ENCODE measurements around the gene THSD7A.

The THSD7A gene

DNA sequence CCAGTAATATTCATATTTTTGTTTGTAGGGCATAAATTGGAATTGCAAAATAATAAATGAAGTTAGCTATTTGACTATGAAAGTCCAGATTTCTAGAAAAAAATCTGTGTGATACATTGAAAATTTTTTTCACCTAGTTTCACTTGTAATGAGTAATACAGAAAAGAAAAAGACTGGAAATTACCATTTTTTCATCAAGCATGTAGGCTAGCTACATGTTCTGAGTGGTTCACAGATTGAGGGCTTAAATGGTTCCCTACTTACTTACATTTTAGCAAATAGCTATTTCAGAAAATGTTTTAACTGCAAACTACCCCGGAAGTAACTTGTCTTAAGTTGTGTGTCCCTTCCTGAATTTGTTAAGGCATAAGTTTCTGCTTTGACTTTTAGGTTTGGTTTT lies 462.3 kb downstream of the THSD7A start:
- DNase-seq = no peak

DNA sequence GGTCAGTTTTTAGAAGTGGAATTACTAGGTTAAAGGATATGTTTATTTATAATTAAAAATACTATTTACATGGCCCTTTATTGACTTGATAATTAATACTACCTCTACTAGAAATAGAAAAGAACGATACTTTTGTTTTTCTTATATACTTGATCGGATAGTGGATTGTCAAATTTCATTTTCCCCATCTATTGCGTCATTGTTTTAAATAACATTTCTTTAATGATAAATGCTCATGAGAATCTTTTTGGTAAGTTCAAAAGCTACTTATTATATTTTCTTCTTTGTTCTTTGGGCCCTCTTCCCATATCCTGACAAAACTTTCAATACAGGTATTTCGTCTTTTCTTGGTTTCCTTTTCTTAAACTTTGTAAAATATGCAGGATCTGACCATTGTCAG lies 465.9 kb downstream of the THSD7A start:
- DNase-seq = no peak

DNA sequence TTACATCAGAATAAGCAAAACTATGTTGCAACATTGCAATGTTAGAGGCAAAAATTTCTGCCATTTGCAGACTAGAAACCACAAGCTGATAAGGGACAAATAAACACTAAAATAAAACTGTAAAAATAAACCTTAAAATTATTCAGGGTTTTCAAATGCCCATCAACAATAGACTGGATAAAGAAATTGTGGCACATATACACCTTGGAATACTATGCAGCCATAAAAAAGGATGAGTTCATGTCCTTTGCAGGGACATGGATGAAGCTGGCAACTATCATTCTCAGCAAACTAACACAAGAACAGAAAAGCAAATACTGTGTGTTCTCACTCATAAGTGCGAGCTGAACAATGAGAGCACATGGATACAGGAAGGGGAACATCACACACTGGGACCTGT lies 473.4 kb downstream of the THSD7A start:
- no peak for DNase-seq

DNA sequence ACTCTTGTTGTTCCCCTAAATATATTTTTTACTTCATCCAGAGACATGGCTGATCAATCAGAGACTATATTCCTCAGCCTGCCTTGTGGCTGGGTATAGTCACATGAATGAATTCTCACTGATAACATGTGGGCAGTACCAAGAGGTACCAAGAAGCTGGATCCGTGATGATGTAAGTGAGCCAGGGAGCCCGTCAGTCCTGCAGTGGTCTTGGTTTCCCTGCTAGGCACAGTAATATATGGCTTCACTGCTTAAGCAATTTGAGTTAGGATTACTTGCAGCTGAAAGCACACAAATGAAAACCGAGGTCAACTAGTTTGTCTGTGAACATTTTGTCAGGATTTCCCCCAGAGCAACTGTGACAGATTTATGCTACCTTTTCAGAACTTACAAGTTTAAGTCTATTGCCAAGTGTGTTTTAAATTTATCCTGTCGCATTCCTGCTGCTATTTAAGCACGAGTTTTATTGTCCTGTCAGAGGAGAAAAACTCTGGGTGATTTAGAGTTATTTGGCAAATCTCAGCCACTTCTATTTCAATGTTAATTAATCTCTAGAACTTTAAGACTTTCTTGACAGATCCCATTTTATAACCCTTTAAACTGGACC lies 476.5 kb downstream of the THSD7A start:
- no peak for DNase-seq

DNA sequence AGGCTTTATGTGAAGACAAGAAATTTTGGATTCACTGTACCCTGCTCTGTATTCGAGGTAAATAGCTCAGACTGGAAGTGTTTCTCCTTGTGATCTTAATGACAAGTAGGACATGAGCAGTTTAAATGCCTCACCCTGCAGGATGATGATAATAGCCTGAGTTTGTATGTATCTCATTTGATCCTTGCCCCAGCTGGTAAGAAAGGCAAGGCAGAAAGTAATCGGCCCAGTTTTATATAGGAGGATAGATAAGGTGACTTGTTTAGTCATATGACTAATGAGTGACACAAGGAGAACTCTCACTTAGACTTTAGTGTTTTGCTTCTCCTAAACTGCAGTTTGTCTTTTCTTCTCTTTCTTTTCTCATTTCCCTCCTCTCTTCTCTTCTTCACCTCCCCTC lies 485.7 kb downstream of the THSD7A start:
- no peak for DNase-seq

DNA sequence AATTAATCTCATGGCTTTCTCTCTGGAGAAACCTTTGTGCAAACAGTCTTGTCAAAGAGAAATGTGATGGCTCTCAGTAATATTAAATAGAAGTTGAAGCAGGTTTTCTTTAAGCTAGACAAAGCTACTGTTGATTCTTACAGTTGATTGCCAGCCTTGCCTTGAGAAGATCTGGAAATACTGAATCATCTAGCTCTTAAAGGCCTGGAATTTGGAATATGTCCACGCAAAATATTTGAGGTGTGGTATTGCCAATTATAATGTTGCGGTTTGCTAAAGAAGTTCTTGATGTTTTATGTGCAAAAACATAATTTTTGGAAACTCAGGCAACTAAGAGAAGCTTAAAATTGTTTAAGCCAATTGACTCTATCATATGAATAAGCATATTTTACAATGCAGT lies 486.4 kb downstream of the THSD7A start:
- no peak for DNase-seq

DNA sequence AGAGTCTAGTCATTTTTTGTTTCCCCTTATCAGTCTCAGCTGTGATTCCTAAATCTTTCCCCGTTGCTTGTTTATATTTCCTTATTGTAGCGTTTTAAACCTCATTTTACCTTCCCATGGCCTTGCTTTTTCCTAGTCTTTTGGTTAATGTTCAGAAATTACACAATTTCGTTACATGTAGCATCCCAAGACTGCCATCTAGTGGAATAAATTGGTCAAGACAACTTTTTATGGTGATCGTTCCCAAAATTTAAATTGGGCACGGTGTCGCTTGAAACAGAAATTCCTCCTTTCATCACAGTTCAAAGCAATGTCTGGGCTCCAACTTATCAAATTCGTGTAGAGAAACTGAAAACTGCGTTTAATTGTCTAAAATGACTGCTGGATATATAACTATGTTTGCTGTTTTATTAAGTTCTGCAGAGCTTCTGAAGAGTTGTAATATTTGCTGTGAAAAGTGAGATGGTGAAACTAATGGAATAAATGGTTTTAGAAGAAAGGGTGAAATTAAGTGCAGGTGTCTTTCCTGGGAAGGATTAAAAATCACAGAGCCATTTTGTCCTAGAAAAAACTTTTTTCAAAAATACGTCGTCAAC lies 488.1 kb downstream of the THSD7A start:
- DNase-seq = no peak

DNA sequence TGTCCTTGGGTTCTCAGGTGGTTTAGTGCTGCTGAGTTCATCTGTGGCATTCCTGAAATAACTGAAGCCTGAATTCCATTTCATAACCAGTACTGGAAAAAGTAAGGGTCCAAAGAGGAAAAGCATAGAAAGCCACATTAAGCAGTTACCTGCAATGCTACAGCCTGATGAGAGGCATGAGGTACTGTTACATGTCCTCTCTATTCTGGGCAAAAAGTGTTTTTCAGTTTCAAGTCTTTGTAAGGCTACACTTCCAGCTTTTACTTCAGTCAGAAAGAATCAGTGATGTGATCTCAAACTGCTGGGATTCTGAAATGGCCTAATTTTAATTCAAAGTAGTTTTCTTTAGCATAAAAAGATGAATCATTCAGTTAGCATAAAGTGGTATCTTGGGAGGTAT lies 488.9 kb downstream of the THSD7A start:
- no peak for DNase-seq

DNA sequence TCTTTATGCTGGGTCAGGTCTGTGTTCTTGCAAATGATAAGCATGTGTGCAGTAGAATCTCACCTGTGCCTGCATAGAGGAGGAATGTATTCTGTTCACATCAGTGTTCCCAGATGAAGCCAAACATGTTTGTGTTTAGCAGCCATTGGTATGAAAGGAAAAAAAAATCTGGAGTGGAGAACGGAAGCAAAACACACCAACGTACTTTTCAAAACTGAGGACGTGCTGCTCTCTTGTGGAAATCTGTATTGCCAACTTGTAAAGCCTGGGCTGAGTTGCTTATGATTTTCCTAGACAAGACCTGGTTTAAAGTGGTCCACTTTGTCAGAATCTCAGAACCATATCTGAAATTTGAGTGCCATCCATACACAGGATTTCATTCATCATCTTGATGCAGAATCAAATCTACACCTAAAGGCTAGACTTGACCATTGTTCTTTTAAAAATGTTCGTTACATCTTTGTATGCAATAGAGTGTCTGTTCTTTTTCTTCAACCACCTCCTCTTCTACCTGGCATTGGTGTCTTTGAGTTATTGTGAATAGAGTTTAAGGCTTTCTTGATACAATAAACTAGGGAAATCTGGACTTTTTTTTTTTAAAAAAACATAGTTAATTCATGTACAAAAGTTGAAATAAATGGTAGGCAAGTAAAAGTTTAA lies 490.6 kb downstream of the THSD7A start:
- no peak for DNase-seq

DNA sequence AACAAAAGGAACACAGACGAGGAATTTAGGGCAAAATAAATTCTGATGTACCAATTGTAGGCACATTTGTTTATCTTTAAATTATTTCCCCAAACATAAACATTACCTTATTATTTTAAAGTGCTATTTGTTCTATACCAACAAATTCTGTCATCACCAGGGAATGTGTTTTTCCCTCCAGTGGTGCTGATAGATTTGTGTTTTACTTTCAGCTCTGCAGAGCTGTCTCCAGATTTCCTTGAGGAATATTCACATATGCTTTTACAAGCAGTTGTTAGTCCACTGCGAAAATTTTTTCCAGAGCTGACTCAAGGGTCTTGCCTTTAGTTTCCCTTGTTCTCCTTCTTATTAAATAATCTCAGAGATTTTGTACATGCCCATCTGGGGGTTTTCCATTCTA lies 495.6 kb downstream of the THSD7A start:
- DNase-seq = no peak

DNA sequence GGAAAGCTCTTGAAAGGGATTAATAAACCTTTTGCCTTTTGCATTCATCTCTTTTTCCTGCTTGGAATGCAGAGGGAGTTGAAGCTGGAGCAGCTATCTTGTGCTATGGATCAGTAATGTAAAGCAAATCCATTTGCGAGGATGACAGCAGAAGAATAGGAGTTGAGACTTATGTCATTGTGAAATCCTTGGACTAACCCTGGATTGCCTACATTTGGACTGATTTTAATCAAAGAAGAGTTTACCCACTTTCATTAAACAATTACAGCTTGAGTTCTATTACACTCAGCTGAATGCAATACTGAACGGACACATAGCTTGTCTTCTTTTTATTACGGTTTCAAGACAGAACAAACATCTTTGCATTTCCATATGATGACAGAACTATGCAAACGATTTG lies 496.1 kb downstream of the THSD7A start:
- DNase-seq = no peak

DNA sequence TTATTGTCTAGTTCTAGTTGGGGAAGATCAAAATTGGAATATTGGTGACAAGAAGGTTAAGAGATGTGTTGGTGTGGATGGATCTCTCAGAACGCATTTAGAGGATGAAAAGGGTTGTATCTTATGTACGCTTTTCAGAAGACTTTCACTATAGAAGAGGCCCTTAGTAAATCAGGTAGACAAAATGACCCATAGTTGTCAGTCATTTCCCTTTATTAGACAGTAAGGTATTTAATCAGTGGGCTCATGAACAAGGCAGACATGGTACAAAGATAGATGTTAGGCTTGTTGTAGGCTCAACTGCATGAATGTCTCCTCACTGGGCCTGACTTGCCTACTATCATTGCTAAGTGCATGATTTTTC lies 499.2 kb downstream of the THSD7A start:
- DNase-seq = no peak

DNA sequence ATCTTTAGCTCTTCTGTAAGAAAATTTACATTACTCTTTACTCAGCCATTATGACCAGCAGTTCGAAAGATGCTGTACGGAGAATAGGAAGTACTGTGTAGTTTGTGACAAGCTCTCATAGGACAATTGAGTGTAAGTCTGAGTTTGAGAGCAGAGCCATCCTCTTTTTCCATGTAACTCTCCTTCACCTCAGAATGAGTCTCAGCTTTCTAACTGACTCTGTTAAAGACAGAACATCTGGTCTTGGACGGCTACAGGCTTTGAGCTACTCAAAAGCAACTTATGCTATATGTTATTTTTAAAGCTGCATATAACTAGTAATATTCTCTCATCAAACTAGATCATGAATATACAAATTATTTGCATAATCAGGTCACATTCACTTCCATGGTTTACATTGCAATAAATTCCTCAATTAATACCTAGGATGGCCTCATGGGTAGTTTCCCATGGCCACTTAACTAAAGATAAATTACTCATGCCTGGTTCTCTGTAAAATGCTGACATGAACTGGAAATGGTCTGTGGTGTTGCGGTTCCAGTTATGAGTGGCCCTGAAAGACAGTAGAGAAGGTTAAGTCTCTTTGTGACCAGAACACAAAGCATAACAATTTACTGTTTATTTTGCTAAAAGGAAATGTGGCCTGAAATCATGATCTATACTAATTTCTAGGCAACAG lies 499.7 kb downstream of the THSD7A start:
- DNase-seq = no peak

DNA sequence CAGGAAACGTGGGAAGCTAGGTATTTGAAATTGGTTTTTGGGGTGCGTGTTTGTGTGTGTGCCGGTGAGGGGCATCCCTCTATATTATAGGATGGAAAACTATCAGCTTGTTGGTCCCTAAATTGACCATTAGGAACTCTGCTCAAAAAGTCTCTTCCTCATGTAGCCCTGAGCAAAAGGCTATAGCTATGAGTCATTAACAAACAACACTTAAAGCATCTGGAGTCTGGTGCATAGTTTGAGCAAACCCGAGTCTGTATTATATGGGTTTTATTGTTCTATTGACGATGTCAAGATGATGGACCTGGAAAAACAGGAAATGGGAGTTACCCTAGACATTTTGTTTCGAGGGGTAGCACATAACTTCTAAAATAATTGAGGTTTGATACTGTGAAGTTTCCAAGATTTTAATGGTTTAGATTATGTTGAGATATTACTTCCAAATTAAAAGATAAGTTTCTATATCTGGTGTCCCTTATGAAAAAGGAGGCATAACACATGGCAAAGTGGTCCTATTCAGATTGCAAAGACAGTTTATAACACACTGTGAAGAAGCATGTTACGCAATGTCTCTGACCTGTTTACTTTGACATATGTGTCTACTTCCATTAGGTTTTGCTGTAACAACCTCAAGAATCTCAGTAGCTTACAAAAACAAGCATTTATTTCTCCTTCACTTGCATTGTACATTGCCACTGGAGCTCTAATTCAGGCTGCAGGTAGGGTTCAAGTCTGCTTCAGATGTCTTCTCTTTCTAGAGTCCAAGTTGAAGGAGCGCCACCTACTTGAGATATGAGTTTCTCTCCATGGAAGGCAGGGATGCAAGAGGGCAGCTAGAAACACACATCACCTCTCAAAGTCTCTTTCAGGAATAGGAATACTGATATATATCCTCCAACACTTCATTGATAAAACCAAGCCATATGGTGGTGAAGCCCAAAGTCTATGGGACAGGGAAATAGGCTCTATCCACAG lies 500.6 kb downstream of the THSD7A start:
- no peak for DNase-seq

DNA sequence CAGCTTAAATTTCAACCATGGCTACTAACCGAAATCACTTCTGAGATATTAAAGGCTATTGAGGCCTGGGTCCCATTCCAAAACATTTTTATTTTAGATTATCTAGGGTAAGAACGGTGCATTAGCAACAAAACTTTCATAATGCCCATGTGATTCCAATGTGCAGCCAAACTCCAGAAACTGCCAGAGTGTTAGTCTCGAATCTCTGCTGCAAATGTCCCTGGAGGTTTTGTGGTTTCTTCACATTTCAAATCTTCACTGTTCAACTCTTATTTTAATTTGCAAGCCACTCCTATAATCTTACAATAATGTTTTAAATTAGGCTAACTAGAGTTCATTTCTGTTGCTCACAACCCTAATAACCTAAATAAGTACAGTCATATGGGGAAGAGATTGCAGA lies 501.3 kb downstream of the THSD7A start:
- DNase-seq = no peak

DNA sequence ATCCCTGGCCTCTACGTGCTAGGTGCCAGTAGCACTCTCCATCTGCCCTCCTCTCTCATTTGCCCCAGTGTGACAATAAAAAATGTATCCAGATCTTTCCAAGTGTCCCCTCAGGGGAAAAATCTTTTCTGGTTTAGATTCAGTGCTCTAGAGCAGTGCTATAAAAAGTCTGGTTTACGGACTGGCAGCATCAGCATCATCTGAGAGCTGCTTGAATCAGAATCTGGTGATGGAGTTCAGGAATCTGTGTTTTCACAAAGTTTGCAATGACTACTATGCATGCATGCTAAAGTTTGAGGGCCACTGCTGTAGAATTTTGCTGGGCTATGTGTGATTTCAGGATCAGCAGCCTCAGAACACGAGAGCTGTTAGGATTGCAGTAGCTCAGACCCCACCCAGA lies 501.8 kb downstream of the THSD7A start:
- no peak for DNase-seq

DNA sequence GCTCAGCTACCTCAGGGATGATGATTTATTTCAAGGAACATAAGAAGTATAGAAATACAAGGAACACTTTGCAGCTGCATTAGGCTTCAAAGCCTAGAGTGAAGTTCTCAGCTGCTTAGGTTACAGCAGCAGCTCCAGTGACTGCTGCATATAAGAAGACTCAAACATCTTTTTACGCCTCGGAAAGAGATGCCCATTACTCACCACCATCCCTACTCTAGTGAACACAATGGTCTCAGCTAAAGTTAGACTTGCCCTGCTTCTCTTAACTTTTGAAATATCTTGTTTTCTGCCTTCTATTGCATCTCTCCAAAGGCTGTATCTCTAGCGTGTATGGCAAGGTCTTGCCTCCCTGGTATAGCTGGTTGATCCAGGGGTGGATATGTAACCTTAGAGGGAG lies 502.4 kb downstream of the THSD7A start:
- DNase-seq = no peak

DNA sequence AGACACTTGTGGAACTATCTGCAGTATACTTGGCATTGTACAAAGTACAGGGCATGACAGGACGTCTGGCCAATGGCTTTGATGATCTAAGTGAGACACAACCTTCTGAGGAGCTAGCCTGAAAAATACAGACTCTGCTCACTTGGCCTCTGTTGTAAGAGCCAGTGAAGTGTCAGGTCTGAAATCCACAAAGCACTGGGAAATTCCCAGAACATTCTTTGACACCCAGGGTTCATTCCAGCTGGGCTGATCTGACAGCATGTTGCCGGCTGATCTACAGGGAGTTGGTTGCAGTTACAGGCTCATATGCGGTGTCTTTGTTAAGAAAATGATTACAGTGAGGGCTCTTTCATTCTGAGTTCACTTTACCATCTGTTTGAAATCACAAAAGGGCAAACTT lies 503.7 kb downstream of the THSD7A start:
- DNase-seq = no peak

DNA sequence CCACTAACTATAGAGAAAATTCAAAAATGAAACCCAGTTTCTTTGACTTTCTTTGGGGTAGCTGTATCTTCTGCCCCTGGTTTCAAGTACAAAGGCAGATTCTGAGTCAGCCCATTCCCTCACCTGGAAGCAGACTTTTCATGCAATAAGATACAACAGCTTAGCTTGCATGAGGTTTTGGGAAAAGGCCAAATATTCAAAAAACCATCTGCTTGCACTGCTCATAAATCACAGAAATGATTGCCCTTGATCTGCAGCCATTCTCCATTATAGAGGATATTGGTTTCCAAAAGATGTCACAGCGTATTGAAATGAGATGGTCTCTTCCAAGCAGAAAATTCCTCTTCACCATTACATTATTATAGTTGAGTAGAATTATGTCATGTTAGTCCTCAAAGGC lies 504.4 kb downstream of the THSD7A start:
- no peak for DNase-seq
